SK-N-MC (cell line): ENCODE results near the gene SMAD3.

Experiments
- DNase-seq: peaks from one replicate; pipeline ENCODE4 v3.0.0-alpha.2; 2011; ENCODE audit warnings: low read depth, low spot score
- H3K27ac ChIP-seq: fragments of 200-600 bp; sonication (generic); 2 replicates; pipeline ENCODE4 v1.5.1; 2016; ENCODE audit warnings: mixed run types
- H3K36me3 ChIP-seq: fragments of 200-600 bp; sonication (generic); 2 replicates; pipeline ENCODE4 v1.6.1; 2017; ENCODE audit warnings: antibody characterized with exemption, low read length, mixed read lengths; ENCODE audit not compliant: insufficient read depth
- H3K4me3 ChIP-seq: fragments of 200-600 bp; sonication (generic); 2 replicates; pipeline ENCODE4 v1.5.1; 2016
- H3K9ac ChIP-seq: fragments of 200-600 bp; sonication (generic); 2 replicates; pipeline ENCODE4 v1.8.0; 2017; ENCODE audit warnings: mixed run types, mixed read lengths; ENCODE audit not compliant: insufficient read length
- H3K9me3 ChIP-seq: fragments of 200-600 bp; sonication (generic); 2 replicates; pipeline ENCODE4 v1.6.1; 2017; ENCODE audit warnings: low read depth, mild to moderate bottlenecking, antibody characterized with exemption, low read length, moderate library complexity, mixed read lengths
- EZH2 ChIP-seq: fragments of 200-600 bp; sonication (generic); IDR thresholded peaks from one replicate; pipeline ENCODE4 v1.6.1; 2017; ENCODE audit warnings: antibody characterized with exemption
- FOXP2 ChIP-seq: optimal IDR thresholded peaks from 2 replicates; pipeline ENCODE3; 2011; ENCODE audit warnings: mild to moderate bottlenecking, moderate library complexity; ENCODE audit not compliant: insufficient read depth; ENCODE audit errors: extremely low read length, control extremely low read depth
- POLR2AphosphoS5 ChIP-seq: IDR thresholded peaks from 2 replicates; pipeline ENCODE4 v1.6.1; 2012; ENCODE audit warnings: mild to moderate bottlenecking, low read depth, low read length, borderline replicate concordance

The SMAD3 gene

GRCh38 chr15:67042551-67043142 lies 22.8 kb upstream of the SMAD3 start:
- Histone ChIP-seq H3K4me3 (peak overlapping the region; percentile 55), H3K36me3 (no peaks in the 10 kb centered on the region), H3K27ac (no peak overlapping the region; the same call in none of the 2 replicates), H3K9ac (no peak overlapping the region), H3K9me3 (no peaks in the 10 kb centered on the region)
- DNase-seq = no peak
- TF ChIP-seq POLR2AphosphoS5 (no peak), EZH2 (no peak), FOXP2 (peak; percentile 46)

DNA sequence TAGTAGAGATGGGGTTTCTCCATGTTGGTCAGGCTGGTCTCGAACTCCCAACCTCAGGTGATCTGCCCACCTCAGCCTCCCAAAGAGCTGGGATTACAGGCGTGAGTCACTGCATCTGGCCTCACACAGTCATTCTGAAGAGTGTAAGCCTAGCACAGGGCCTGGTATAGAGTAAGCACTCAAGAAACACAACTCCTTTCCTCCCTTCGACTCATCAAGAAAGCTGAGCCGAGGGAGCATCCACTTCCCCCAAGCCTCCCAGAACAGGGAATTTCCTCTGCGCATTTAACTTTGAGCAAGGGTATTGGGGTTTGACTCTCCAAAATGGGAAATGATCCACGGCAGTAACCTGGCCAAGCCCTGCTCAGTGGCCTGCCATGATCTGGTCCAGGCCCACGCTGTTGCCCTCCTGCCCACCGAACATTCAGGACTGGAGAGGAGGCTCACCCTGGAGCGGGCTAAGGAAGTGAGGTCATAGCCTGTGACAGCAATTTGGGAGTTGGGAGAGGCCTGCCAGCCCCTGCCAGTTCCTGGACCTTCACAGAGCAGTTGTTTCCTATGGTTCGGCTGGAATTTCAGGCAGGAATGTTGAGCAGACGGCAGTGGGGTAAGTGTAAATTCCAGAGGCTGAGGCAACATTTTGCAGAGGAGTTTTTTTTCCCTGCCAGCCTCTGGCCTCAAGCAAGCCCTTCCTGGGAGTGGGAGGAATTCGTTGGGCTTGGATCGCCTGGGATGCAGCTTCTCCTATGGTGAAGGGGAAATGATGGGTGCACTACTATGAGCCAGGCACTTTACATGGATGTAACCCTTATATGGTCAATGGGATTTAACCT lies 21.2 kb upstream of the SMAD3 start:
- H3K27ac ChIP-seq = peak overlapping the region; percentile 62; the same call in 1 of the 2 replicates
- no peak for TF ChIP-seq EZH2
- TF ChIP-seq POLR2AphosphoS5 = no peak
- TF ChIP-seq FOXP2 = no peak
- H3K9ac ChIP-seq = no peak overlapping the region
- DNase-seq = no peak
- H3K36me3 ChIP-seq = no peaks in the 10 kb centered on the region
- H3K4me3 ChIP-seq = no peak overlapping the region
- H3K9me3 ChIP-seq = no peaks in the 10 kb centered on the region

GRCh38 chr15:67047149-67047661 lies 18.2 kb upstream of the SMAD3 start:
- H3K27ac ChIP-seq = no peak overlapping the region
- TF ChIP-seq FOXP2 (no peak), EZH2 (no peak), POLR2AphosphoS5 (no peak)
- H3K9ac ChIP-seq = no peak overlapping the region

DNA sequence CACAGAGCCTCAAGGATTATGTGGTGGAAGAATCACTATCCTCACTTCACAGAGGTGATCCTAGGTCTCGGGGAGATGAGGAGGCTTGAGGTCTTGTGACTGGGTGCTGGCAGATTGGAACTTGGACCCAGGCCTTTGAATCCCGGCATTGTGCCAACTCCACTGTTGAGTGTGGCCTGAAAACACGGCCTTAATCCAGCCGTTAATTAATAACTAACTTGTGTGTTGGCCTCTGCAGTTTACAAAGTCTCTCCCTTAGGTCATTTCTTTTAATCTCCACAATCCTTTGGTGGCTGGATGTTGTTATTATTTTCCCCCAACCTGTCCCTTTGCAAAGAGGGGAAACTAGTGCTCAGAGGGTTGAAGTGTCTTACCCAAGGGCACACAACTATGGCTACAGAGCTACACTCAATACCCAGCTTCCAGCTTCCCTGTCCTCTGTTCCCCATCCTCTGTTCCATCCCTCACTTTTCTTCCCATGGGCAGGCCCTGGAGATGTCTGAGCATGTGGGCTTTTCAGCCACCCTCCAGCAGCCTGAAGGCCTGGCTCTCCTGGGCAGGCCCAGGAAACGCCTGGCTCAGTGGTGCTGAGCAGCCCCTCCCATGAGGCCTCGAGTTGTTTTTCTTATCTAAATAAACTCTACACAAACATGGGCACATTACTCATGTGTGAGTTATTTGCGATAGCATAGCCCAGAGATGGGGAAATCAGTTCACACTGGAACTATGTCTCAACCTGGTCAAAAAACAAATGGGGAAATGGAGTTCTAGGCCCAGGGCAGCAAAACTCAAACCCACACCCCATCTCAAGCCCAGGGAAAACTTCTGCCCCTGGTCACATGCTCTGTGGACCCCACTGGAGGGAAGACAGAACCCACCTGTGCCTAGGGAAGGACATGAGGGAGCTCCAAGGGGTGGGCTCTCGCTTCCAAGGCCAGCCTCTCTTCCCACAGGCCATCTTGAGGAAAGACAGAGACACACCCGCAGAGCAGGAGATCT lies 16.8 kb upstream of the SMAD3 start:
- no peak overlapping the region for H3K27ac ChIP-seq
- TF ChIP-seq POLR2AphosphoS5 = no peak
- TF ChIP-seq EZH2 = no peak
- TF ChIP-seq FOXP2 = no peak
- no peak overlapping the region for H3K9ac ChIP-seq
- H3K9me3 ChIP-seq = no peaks in the 10 kb centered on the region
- no peaks in the 10 kb centered on the region for H3K36me3 ChIP-seq
- no peak overlapping the region for H3K4me3 ChIP-seq
- no peak for DNase-seq

More at GRCh38 chr15:67047149-67047661, 18.2 kb upstream of the SMAD3 start:
- Histone ChIP-seq H3K36me3 (no peaks in the 10 kb centered on the region), H3K9me3 (no peaks in the 10 kb centered on the region), H3K4me3 (no peak overlapping the region)
- DNase-seq = no peak

DNA sequence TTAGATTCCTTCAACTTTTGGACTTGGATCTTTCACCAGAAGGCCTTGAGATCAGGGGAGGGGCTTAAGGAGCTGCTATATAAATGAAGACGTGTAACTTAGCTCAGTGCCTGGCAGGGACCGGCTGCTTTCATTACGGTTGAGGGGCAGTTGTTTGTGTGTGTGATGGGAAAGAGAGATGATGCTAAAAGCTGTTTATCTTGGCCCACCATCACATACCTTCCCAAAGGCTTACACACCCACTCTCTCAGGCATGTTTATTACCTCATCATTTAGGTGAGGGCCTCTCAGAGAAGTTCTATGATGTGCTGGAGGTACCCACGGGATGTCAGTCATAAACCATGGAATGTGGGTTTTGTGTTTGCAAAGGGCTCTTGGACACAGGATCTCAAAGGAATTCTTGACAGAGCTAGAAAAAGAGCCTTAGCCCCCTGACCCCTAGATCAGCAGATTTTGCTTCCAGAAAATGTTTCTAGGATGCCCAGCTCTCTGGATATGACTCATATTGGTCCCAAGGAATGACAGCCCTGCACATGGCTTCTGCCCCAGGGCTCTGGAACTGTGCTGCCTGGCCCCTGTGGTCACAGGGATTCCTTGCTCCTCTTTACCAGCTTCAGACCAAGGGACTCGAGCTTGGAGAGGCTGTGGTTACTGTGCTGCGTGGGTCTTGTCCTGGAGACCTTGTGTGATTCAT lies 15.9 kb upstream of the SMAD3 start:
- TF ChIP-seq FOXP2 = no peak
- TF ChIP-seq EZH2 = no peak
- TF ChIP-seq POLR2AphosphoS5 = no peak
- no peaks in the 10 kb centered on the region for H3K36me3 ChIP-seq
- H3K9ac ChIP-seq = no peak overlapping the region
- H3K27ac ChIP-seq = no peak overlapping the region
- H3K9me3 ChIP-seq = no peaks in the 10 kb centered on the region
- no peak for DNase-seq
- H3K4me3 ChIP-seq = no peak overlapping the region

GRCh38 chr15:67050062-67050461 lies 15.3 kb upstream of the SMAD3 start:
- Histone ChIP-seq H3K36me3 (no peaks in the 10 kb centered on the region), H3K27ac (no peak overlapping the region), H3K4me3 (no peak overlapping the region), H3K9me3 (no peaks in the 10 kb centered on the region), H3K9ac (no peak overlapping the region)
- TF ChIP-seq POLR2AphosphoS5 = no peak
- TF ChIP-seq FOXP2 = no peak
- no peak for TF ChIP-seq EZH2
- DNase-seq = no peak

DNA sequence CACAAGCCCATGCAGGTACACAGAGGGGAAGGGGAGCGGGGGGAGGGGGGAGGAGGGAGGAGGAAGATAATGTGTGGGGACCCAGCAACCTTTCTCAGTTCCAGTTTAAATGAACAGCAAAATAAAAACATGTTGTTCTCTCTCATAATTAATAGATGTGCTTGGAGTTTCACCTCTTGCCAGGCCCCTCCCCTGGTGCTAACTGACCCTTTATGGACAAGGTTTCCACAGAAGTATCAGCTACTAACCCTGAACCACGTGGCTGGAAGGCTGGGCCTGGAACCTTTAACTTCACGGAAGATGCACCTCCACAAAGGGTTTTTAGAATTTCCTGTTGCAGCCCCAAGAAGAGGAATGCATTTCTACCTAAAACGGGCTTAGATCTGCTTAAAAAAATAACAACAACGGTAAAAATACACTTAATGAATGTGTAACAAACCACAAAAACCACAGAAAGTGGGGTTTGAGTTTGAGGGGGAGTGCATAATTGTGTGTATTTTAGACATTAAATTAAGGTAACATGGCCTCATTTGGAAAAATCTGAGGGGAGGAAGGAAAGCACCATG lies 14.8 kb upstream of the SMAD3 start:
- DNase-seq = no peak
- H3K4me3 ChIP-seq = no peak overlapping the region
- no peak overlapping the region for H3K27ac ChIP-seq
- H3K9me3 ChIP-seq = no peaks in the 10 kb centered on the region
- no peaks in the 10 kb centered on the region for H3K36me3 ChIP-seq
- TF ChIP-seq POLR2AphosphoS5 = no peak
- no peak for TF ChIP-seq EZH2
- no peak for TF ChIP-seq FOXP2
- no peak overlapping the region for H3K9ac ChIP-seq
